Gastroesophageal sphincter (tissue), 4 donors: ENCODE results near the gene SLC4A8. TPM values are rescaled to one million over a fixed set of nuclear protein-coding genes. Genes with fewer than 3 reads are reported as not detected.

ENCODE experiments used
- ATAC-seq: fragments of 150-250 bp; one replicate; pipeline ENCODE4 v1.9.1; 2016; ENCODE audit warnings: mild to moderate bottlenecking, moderate library complexity
- H3K27ac ChIP-seq, 4 donors: fragments of 200-600 bp; sonication (generic) in 3 of 4; 1 replicate in 3 of 4; 2 replicates in 1 of 4; pipeline ENCODE4 v1.5.1; 2016 to 2019
- H3K27me3 ChIP-seq: fragments of 200-600 bp; sonication (generic); one replicate; pipeline ENCODE4 v1.5.1; 2019
- H3K36me3 ChIP-seq, 2 donors: fragments of 200-600 bp; sonication (generic); one replicate each; pipeline ENCODE4 v1.5.1; 2019; ENCODE audit warnings: control low read depth in 1 of 2
- H3K4me1 ChIP-seq, 3 donors: fragments of 200-600 bp; sonication (generic); 1 replicate in 2 of 3; 2 replicates in 1 of 3; pipeline ENCODE4 v1.5.1; 2016 to 2019; ENCODE audit warnings: control low read depth in 2 of 3
- H3K4me3 ChIP-seq, 2 donors: fragments of 200-600 bp; sonication (generic); one replicate each; pipeline ENCODE4 v1.5.1; 2019; ENCODE audit warnings: mild to moderate bottlenecking in 1 of 2, moderate library complexity in 1 of 2
- H3K9me3 ChIP-seq, 3 donors: fragments of 200-600 bp; sonication (generic); one replicate each; pipeline ENCODE4 v1.5.1; 2017 to 2019; ENCODE audit warnings: control low read depth in 2 of 3
- EP300 ChIP-seq: sonication (generic); formaldehyde crosslinking; IDR thresholded peaks from one replicate; pipeline ENCODE4 v1.6.1; 2017; ENCODE audit warnings: antibody characterized with exemption, mild to moderate bottlenecking
- POLR2A ChIP-seq, 2 donors: fragments of 450-650 bp; IDR thresholded peaks; one replicate each; pipeline ENCODE4 v1.6.1; 2017; ENCODE audit warnings: antibody characterized with exemption in 2 of 2, mild to moderate bottlenecking in 2 of 2, moderate library complexity in 1 of 2
- POLR2AphosphoS5 ChIP-seq: sonication (generic); formaldehyde crosslinking; IDR thresholded peaks from one replicate; pipeline ENCODE4 v1.6.1; 2017; ENCODE audit warnings: antibody characterized with exemption
- WGBS, 2 donors: methylation state at CpG; one replicate each; pipeline ENCODE4 v1.1.5; 2018; ENCODE audit warnings: low coverage in 1 of 2; 5-methylcytosine and 5-hydroxymethylcytosine counted together
- total RNA-seq, 4 donors: library from RNA; depleted of rRNA; stranded (reverse); fragments of >200 nt; gene quantifications; one replicate each; pipeline ENCODE4 v1.1.0, GENCODE V29; 2016
- TF ChIP-seq, protein P1 (sequence below), 4 experiments: fragments of 200-600 bp in 2 of 4; fragments of 450-650 bp in 2 of 4; sonication (generic) in 1 of 4; IDR thresholded peaks; one replicate each; pipeline ENCODE4 v1.5.1; 2017 to 2019; ENCODE audit warnings: antibody characterized with exemption in 4 of 4, mild to moderate bottlenecking in 2 of 4, moderate library complexity in 2 of 4

SLC4A8 gene
- total RNA-seq, 4 donors from 2014 or later = 0.27 to 5.3 (median 0.76) TPM

DNA sequence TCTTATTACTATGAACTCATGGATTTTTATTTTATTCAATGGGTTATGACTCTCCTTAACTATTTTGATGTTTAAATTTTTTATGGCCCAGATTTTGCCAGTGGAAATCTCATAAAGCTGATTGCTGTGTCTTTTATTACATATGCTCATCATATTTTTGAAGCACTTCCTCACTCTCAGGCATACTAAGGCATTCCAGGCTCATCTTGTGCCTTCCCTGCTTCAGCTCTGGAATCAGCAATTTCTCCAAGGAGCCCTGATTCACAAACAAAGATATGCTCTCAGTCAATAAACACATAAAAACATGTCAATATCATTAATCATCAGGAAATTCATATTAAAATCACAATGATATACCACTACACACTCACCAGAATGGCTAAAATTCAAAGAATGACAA, 121.5 kb downstream of the SLC4A8 start:
- no peaks in the 10 kb centered on the region for H3K4me1 ChIP-seq
- H3K4me3 ChIP-seq = no peak overlapping the region
- peaks cover 22% of the 10 kb centered on the region for H3K27me3 ChIP-seq
- ATAC-seq = no peak
- TF ChIP-seq, protein P1, sequence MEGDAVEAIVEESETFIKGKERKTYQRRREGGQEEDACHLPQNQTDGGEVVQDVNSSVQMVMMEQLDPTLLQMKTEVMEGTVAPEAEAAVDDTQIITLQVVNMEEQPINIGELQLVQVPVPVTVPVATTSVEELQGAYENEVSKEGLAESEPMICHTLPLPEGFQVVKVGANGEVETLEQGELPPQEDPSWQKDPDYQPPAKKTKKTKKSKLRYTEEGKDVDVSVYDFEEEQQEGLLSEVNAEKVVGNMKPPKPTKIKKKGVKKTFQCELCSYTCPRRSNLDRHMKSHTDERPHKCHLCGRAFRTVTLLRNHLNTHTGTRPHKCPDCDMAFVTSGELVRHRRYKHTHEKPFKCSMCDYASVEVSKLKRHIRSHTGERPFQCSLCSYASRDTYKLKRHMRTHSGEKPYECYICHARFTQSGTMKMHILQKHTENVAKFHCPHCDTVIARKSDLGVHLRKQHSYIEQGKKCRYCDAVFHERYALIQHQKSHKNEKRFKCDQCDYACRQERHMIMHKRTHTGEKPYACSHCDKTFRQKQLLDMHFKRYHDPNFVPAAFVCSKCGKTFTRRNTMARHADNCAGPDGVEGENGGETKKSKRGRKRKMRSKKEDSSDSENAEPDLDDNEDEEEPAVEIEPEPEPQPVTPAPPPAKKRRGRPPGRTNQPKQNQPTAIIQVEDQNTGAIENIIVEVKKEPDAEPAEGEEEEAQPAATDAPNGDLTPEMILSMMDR (IDR thresholded peaks at IDR 0.05) = no peak
- no peak for TF ChIP-seq EP300
- TF ChIP-seq POLR2AphosphoS5 = no peak
- no peak for TF ChIP-seq POLR2A (IDR thresholded peaks at IDR 0.05)
- no peak overlapping the region for H3K27ac ChIP-seq
- H3K36me3 ChIP-seq = no peaks in the 10 kb centered on the region
- H3K9me3 ChIP-seq = no peaks in the 10 kb centered on the region

DNA sequence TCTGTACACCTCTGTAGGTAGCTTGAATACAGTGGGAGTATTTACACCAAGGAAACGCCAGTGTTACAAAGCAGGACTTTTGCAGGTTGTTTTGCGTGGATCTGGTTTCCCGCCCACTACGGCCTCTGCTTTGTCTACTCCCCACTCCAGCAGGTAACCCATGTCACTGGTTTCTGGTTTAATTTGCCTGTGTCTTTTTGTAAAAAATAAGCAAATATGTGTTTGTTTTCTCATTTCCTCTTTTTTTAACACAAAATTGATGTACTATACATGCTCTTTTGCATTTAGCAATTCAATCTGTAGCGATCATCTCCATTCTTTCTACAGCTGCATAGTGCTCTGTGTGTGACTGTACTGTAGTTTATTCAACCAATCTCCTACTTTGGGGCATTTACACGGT, 123.0 kb downstream of the SLC4A8 start:
- Histone ChIP-seq H3K27me3 (peaks cover 15% of the 10 kb centered on the region), H3K4me3 (no peak overlapping the region), H3K27ac (no peak overlapping the region), H3K9me3 (no peaks in the 10 kb centered on the region), H3K4me1 (no peaks in the 10 kb centered on the region), H3K36me3 (no peaks in the 10 kb centered on the region)
- WGBS, 2 donors = 77 to 78% methylated on average over 4 to 6 of the region's 6 CpGs
- TF ChIP-seq EP300 = no peak
- no peak for TF ChIP-seq POLR2AphosphoS5
- TF ChIP-seq, protein P1 (IDR thresholded peaks at IDR 0.05) = no peak
- no peak for TF ChIP-seq POLR2A (IDR thresholded peaks at IDR 0.05)
- ATAC-seq = no peak

DNA sequence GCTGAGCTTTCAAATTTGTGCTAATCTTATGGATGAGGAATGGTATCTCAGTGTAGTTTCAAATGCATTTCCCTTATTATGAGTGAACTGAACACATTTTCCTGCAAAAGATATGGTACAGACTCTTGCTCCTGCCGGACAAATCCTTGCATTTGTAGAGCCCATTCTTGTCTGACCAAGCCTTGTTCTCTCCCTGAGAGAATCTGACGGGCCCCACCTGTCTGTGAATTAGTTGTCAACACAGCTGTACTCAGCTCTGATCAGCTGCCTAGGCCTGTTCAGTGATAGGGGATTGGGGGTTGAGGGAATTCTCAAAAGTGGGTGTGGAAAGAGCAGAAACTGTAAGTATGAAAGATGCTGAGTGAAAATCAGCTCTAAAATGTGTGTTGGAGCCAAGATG, 123.6 kb downstream of the SLC4A8 start:
- Histone ChIP-seq H3K9me3 (no peaks in the 10 kb centered on the region), H3K27ac (no peak overlapping the region), H3K4me3 (no peak overlapping the region), H3K4me1 (no peaks in the 10 kb centered on the region), H3K36me3 (no peaks in the 10 kb centered on the region), H3K27me3 (peaks cover 9% of the 10 kb centered on the region)
- WGBS, 2 donors = 23 to 25% methylated on average over 2 of the region's 2 CpGs
- TF ChIP-seq EP300 (no peak), POLR2AphosphoS5 (no peak), POLR2A (IDR thresholded peaks at IDR 0.05) (no peak)
- TF ChIP-seq, protein P1 (IDR thresholded peaks at IDR 0.05) = no peak
- no peak for ATAC-seq

DNA sequence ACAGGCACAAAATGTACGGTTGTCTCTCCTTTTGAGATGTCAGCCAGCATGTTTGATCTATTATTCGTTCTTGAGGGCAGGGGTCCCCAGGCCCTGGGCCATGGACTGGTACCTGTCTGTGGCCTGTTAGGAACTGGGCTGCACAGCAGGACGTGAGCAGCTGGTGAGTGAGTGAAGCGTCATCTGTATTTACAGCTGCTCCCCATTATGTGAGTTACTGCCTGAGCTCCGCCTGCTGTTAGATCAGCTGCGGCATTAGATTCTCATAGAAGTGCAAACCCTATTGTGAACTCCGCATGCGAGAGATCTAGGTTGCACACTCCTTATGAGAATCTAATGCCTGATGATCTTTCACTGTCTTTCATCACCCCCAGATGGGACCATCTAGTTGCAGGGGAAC, 125.0 kb downstream of the SLC4A8 start:
- no peaks in the 10 kb centered on the region for H3K9me3 ChIP-seq
- H3K4me1 ChIP-seq = no peaks in the 10 kb centered on the region
- WGBS, 2 donors = 40 to 71% methylated on average over 1 to 8 of the region's 8 CpGs
- H3K27me3 ChIP-seq = no peaks in the 10 kb centered on the region
- H3K4me3 ChIP-seq = no peak overlapping the region
- TF ChIP-seq, protein P1 (IDR thresholded peaks at IDR 0.05) = no peak
- TF ChIP-seq EP300 = no peak
- TF ChIP-seq POLR2AphosphoS5 = no peak
- no peak for TF ChIP-seq POLR2A (IDR thresholded peaks at IDR 0.05)
- no peak overlapping the region for H3K27ac ChIP-seq
- no peaks in the 10 kb centered on the region for H3K36me3 ChIP-seq
- no peak for ATAC-seq

Other genes with a start within 250 kb of the SLC4A8 start
- gene POU6F1, start 206.8 kb upstream of the SLC4A8 start, total RNA-seq = 10 to 100 TPM; 12.6 to 33.9 (median 17.9) TPM
- gene DAZAP2, start 186.0 kb upstream of the SLC4A8 start, total RNA-seq = 100 to 1,000 TPM; 261 to 337 (median 311) TPM
- gene SMAGP, start 154.4 kb upstream of the SLC4A8 start, total RNA-seq = 1 to 10 TPM; 1.2 to 8.0 (median 3.6) TPM
- 1 to 10 TPM in 3 of 4 donors, under 1 TPM in 1; 0.62 to 5.4 (median 2.0) TPM for gene BIN2, start 100.7 kb upstream of the SLC4A8 start, total RNA-seq
- gene CELA1, start 78.2 kb upstream of the SLC4A8 start, total RNA-seq = not detected
- gene GALNT6, start 33.4 kb upstream of the SLC4A8 start, total RNA-seq = 1 to 10 TPM; 2.1 to 3.5 (median 2.4) TPM
- 1 to 10 TPM in 1 of 4 donors, under 1 TPM in 3; 0.47 to 1.2 (median 0.60) TPM for gene SCN8A, start 166.4 kb downstream of the SLC4A8 start, total RNA-seq